Measurements from ENCODE around the gene PHF20. TPM values are rescaled to one million over a fixed set of nuclear protein-coding genes. Genes with fewer than 3 reads are reported as not detected.

Gene PHF20
- total and polyA plus RNA-seq, 2 of the 8 experiments (the other 6 are each of a cell fraction or from before 2014, with no cell fraction given): 25.6 to 70.1 TPM

GRCh38 chr20:35801865-35802264 lies 30.1 kb downstream of the PHF20 start:
- no peak overlapping the region for H2AK5ac ChIP-seq (ENCODE audit: low read depth, low read length)
- H3K23me2 ChIP-seq (ENCODE audit: low read depth, low read length): no peaks in the 10 kb centered on the region
- no peak overlapping the region for H4K5ac ChIP-seq (ENCODE audit: insufficient read length, low read depth, low read length)
- no peak overlapping the region for H3K4me3 ChIP-seq (ENCODE audit: extremely low read depth in 1 of 4, insufficient read depth in 2 of 4, low read depth in 3 of 4, low read length in 4 of 4)
- FAIRE-seq: no peak
- no peaks in the 10 kb centered on the region for H3K27me3 ChIP-seq (replicated peaks in 1 of 4; ENCODE audit: control insufficient read depth in 3 of 4, extremely low read depth in 1 of 4, insufficient read depth in 3 of 4, low read length in 3 of 4)
- no peak for DNase-seq (ENCODE audit: low read depth in 1 of 2, low spot score in 2 of 2)
- H3K4me2 ChIP-seq (ENCODE audit: insufficient read depth in 1 of 2, low read depth in 2 of 2, low read length in 2 of 2): no peak overlapping the region
- TF ChIP-seq BCL11A (IDR thresholded peaks at IDR 0.05; ENCODE audit: low read depth in 2 of 2, low read length in 2 of 2): no peak
- TF ChIP-seq RBBP5 (IDR thresholded peaks at IDR 0.05; ENCODE audit: borderline replicate concordance, low read depth, low read length): no peak
- no peak for TF ChIP-seq EP300 (IDR thresholded peaks at IDR 0.05; ENCODE audit: borderline replicate concordance in 1 of 2, low read depth in 2 of 2, low read length in 2 of 2)
- no peak for TF ChIP-seq KDM5A (IDR thresholded peaks at IDR 0.05; ENCODE audit: low read length)
- TF ChIP-seq RFX5 (IDR thresholded peaks at IDR 0.05; ENCODE audit: borderline replicate concordance, low read depth, low read length): no peak
- H2BK12ac ChIP-seq (ENCODE audit: low read depth, low read length): no peak overlapping the region
- H3K9ac ChIP-seq (replicated peaks in 1 of 4; ENCODE audit: extremely low read depth in 1 of 4, low read depth in 3 of 4, low read length in 3 of 4): no peak overlapping the region
- H2AFZ ChIP-seq (ENCODE audit: low read length): no peak overlapping the region
- ChIA-PET POLR2A (ENCODE audit: partially characterized antibody) (interaction anchor here (0.5 to 3.0 kb wide), 6 partner anchors 47 to 73 kb away, joined by 3 to 18 read pairs (median 4); partner anchors contain the start of gene RBM39), CTCF (ENCODE audit: partially characterized antibody) (interaction anchor here (1.2 kb wide), 1 partner anchor 33 kb away, joined by 3 read pairs; no protein-coding TSS in a partner anchor)
- no peak overlapping the region for H3K27ac ChIP-seq (ENCODE audit: low read depth, low read length)
- no peak overlapping the region for H3K23ac ChIP-seq (ENCODE audit: insufficient read length)
- peaks cover 0 to 2% of the 10 kb centered on the region in 2 experiments for H4K20me1 ChIP-seq (replicated peaks in 1 of 2; ENCODE audit: control insufficient read depth in 1 of 2, insufficient read depth in 2 of 2, low read length in 2 of 2)
- 89% methylated on average over 1 of the region's 1 CpG; no CpG with 5 or more reads in 1 of the 2 experiments for WGBS, 2 experiments (ENCODE audit: extremely low coverage in 1 of 2, insufficient coverage in 1 of 2, insufficient read length in 1 of 2, insufficient replicate concordance in 2 of 2, low coverage in 1 of 2, low lambda C conversion rate in 2 of 2, missing lambda C conversion rate in 1 of 2)
- H2BK20ac ChIP-seq (ENCODE audit: low read length): no peak overlapping the region
- no peak overlapping the region for H3K56ac ChIP-seq (replicated peaks; ENCODE audit: insufficient read length, low read depth, low read length)
- H3K79me1 ChIP-seq (ENCODE audit: low read depth, low read length): peaks cover 3% of the 10 kb centered on the region; the same call in 1 of the 2 replicates
- no peak overlapping the region for H2BK5ac ChIP-seq (ENCODE audit: low read depth, low read length)
- H3K18ac ChIP-seq (ENCODE audit: extremely low read depth, low read length): no peak overlapping the region
- H2BK15ac ChIP-seq (ENCODE audit: low read length): no peak overlapping the region
- H4K8ac ChIP-seq (ENCODE audit: extremely low read depth, insufficient read depth, low read length): no peak overlapping the region
- H3K79me2 ChIP-seq (ENCODE audit: control insufficient read depth in 1 of 2, insufficient read depth in 2 of 2, low read length in 2 of 2): peaks cover 0 to 21% of the 10 kb centered on the region in 2 experiments; a peak in 2 of 4 replicates
- peaks cover 5 to 27% (median 15%) of the 10 kb centered on the region in 4 experiments for H3K36me3 ChIP-seq (ENCODE audit: control insufficient read depth in 2 of 4, insufficient read depth in 4 of 4, low read length in 3 of 4)
- H2BK120ac ChIP-seq (replicated peaks; ENCODE audit: low read depth, low read length): no peak overlapping the region
- H3K9me3 ChIP-seq (ENCODE audit: insufficient read depth in 2 of 2, low read depth in 1 of 2, low read length in 1 of 2): no peaks in the 10 kb centered on the region
- no peaks in the 10 kb centered on the region for H3K4me1 ChIP-seq (replicated peaks in 1 of 4; ENCODE audit: control insufficient read depth in 3 of 4, insufficient read depth in 4 of 4, low read length in 3 of 4)
- no peak overlapping the region for H3K4ac ChIP-seq (replicated peaks; ENCODE audit: insufficient read length, low read depth, low read length)
- no peak overlapping the region for H3K14ac ChIP-seq (ENCODE audit: insufficient read length)
- no peak overlapping the region for H4K91ac ChIP-seq (replicated peaks; ENCODE audit: insufficient read length, low read length)
